RCC 7860 (cell line): ENCODE measurements around the gene LDLRAD3.

Experiments used
- DNase-seq: peaks from one replicate; pipeline ENCODE4 v3.0.0-alpha.2; 2015; ENCODE audit warnings: low spot score
- FAIRE-seq: peaks from 2 replicates; lab custom pipeline; 2012; peaks lifted over from hg19 to GRCh38; lab: Jason Lieb, UNC

Gene LDLRAD3

DNA sequence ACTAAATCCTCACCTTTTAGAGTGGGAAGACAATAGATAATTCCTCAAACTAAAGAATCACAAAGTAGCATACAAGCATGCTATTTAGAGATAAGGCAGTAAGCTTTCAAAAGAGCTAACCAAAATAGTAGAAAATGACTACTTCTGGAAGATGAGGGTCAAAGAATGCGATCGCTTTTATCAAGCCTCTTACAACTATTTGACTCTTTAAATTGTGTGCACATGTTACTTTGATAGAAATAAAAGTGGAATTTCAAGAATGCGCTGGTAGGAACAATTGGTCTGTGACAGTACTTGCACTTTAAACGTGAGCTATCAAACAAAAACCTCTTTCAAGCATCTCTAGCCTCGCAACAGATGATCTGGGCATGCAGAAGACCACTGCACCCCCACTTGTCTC is 248.1 kb downstream of the LDLRAD3 start:
- FAIRE-seq (no peak), DNase-seq (no peak)

GRCh38 chr11:36192425-36193289 is 248.8 kb downstream of the LDLRAD3 start:
- no peak for DNase-seq
- no peak for FAIRE-seq

DNA sequence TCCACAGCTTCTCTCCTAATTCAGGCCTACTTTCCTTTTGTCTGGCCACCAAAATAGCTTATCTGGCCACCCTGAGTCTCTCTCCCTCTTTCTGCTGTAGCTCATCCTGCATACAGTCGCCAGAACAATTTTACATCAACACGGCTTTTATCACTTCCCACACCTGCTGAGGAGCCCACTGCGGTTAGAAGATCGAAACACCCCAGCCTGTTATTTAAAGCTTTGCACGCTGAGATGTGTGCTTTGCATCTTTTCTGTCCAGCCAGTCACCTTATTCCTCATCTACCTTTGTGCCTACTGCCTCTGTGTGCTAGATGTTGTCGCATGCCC is 249.4 kb downstream of the LDLRAD3 start:
- DNase-seq = no peak
- FAIRE-seq = no peak

- DNase-seq (no peak), FAIRE-seq (no peak)
Measured at GRCh38 chr11:36193721-36194120, 249.9 kb downstream of the LDLRAD3 start.

- no peak for DNase-seq
Measured at GRCh38 chr11:36195496-36196354, 251.9 kb downstream of the LDLRAD3 start.

GRCh38 chr11:36196411-36196998 is 252.6 kb downstream of the LDLRAD3 start:
- FAIRE-seq = no peak
- DNase-seq = no peak

More at GRCh38 chr11:36195496-36196354, 251.9 kb downstream of the LDLRAD3 start:
- FAIRE-seq = no peak

- FAIRE-seq (no peak), DNase-seq (no peak)
Measured at GRCh38 chr11:36201411-36201810, 257.5 kb downstream of the LDLRAD3 start.

- DNase-seq (no peak), FAIRE-seq (no peak)
Measured at GRCh38 chr11:36205536-36205935, 261.7 kb downstream of the LDLRAD3 start.

- FAIRE-seq = no peak
Measured at GRCh38 chr11:36210529-36210928, 266.7 kb downstream of the LDLRAD3 start.

DNA sequence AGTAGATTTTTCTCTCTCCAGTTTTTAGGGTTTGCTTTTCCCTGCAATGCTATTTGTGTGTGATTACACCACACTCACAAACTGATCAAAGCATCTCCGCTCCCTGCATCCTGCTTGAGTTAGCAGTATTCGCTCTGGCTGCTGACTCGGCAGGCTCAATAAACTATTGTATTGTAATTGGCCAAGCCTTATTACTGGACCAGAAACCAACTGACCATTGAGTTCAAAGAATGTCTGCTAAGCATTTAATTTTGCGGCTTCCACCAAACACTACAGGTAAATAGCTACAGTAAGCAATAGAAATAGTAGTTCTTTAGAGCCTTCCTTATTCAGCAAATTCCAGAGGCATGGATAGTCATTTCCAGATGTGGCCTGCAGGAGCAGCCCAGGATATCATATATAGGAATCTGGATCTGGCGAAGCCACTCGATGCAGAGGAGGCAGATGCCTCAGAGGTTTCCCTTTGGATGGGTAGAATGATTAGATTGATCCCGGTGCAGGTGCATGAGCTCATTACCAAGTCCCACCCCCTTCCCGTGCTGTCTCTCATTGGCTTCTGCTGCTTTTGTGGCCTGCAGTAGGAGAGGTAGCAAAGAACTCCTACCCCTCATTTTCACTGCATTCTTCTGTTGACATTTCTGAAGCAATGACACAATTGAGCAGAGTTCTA is 268.0 kb downstream of the LDLRAD3 start:
- FAIRE-seq (no peak), DNase-seq (no peak)

More at GRCh38 chr11:36210529-36210928, 266.7 kb downstream of the LDLRAD3 start:
- no peak for DNase-seq

DNA sequence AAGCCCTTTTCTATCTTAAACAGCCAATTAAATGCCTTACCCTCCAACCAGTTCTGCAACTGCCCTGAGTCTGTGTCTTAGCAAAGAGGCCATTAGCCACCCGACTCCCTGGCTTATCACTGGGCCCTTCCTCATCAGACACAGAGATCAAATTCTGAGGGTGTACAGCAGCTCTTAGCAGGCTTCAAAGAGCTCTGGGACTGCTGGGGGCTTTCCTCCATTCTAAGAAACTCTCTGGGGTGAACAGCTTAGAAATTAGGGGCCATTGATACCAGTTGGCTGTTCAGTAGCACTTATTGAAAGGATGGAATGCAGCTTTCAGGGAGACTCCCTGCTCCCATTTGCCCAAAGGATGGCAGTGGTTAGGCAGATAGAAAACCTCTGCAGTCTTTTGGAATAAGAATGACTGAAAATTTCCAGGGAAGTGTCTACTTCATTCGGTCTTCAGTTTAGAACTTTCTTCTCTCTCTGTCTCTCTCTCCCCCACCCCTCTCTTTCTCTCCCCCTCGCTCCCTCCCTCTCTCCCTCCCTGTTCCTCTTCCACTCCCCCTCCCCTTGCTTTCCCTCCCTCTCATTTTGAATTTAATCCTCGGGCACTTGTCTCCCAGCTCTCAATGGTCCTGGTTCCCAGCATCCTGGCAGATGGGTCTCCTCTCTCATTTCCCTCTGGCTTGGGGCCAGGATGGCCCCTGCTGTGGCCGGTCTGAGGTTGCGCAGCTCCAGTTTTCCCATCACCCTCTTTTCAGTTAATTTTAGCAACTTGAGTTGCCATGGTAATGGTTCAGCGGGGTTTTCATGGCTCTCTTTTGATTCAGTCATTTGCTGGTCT is 268.9 kb downstream of the LDLRAD3 start:
- DNase-seq (no peak), FAIRE-seq (no peak)

DNA sequence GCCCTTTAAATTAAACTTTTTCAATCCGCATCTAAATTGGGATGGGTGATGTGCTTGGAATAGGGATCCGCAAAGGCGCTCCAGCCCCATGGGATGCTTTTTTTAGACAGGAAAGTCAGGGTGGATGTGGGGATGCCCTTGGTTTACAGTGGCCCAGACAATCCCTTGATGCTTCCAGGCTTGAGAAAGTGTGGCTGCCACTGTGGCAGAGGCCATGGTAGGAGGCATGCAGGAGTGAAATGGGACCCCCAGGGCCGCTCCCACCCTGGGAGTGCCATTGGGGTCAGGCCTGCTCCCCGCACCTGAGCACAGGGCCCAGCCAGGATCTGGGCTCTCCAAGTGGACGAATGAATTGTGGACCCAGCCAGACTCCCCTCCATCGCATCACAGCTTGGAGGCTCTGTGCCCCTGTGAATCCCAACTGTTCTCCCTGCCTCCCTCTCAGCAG is 269.6 kb downstream of the LDLRAD3 start:
- DNase-seq = no peak
- FAIRE-seq = no peak

GRCh38 chr11:36214480-36214879 is 270.6 kb downstream of the LDLRAD3 start:
- no peak for FAIRE-seq
- no peak for DNase-seq

- FAIRE-seq (no peak), DNase-seq (no peak)
Measured at GRCh38 chr11:36214976-36215692, 271.3 kb downstream of the LDLRAD3 start.

- FAIRE-seq (no peak), DNase-seq (no peak)
Measured at GRCh38 chr11:36215693-36216060, 271.8 kb downstream of the LDLRAD3 start.

DNA sequence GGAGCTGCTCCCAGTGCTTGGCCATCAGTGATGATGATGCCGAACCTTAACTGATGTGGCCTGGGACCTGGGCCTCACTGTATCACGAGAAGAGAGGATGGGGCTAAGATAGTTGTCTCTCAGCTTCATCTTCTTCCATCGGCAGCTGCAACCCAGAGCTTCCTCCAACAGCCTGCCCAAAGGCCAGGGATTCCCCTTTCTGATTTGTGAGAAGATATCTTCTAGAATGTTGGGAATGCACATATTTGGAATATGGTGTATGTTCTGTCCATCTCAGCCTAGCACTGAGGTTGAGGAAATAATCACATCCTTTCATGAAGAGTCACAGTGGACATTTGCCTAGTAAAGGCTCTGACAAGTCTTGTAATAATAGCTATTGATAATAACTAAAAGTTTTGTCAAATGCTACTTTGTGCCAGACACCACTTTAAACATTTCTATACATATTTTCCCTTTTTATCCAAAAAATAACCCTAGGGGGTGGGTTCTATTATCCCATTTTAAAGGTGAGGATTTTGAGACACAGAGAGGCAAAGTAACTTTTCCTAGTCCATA is 272.3 kb downstream of the LDLRAD3 start:
- DNase-seq = no peak
- FAIRE-seq = no peak

DNA sequence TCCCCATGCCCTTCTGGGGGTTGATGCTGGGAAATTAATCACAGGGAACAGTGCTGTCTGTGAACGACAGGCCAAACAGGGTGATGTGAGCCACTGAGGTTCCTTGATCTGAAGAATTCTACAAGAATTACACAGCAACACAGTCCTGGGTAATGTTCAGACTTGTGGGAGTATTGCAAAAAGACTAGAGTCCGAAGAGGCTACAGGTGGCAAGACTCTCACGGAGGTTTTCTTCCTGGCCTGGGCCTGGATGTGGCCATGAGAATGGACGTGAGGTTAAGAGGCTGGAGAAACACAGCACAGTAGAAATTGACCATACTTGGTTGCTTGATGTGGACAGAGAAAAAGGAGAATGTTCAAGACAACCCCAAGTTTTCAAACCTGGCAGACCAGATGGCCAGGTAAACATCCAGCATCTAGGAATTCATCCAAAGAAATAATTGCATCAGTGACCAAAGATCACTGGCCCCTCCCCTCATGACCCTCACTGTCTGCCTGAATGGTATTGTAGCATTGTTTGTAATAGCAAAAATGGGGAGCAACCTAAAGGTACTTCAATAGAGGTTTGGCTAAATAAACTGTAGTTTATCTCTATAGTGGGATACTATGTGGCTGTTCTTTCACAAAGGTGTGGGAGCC is 274.5 kb downstream of the LDLRAD3 start:
- DNase-seq = no peak
- no peak for FAIRE-seq

DNA sequence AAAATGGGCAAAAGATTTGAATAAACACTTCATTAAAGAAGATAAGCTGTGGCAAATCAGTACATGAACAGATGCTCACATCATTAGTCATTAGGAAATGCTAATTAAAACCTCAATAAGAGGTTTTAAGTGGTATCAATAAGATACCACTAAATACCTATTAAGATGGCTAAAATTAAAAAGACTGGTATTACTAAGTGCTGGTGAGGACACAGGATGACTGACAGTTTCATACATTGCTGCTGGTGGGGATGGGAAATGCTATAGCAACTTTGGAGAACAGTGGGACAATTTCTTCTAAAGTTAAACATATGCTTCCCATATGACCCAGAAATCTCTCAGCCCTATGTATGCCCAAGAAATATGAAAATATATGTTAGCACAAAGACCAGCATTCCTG is 276.1 kb downstream of the LDLRAD3 start:
- no peak for FAIRE-seq
- DNase-seq = no peak
